HEK293 (cell line): Measurements from ENCODE around the gene AHRR.

ENCODE experiments used
- CTCF ChIA-PET: fragments of 350-600 bp; formaldehyde crosslinking; extraction: SDS; loops from one replicate; lab custom pipeline; 2021; ENCODE audit warnings: antibody characterized with exemption; lab: Yijun Ruan, JAX
- POLR2A ChIA-PET: fragments of 300-600 bp; formaldehyde crosslinking; extraction: SDS; loops from one replicate; lab custom pipeline; 2020; ENCODE audit warnings: antibody characterized with exemption, inconsistent platforms; lab: Yijun Ruan, JAX
- H3K27ac ChIP-seq: fragments of 200-500 bp; sonication (Bioruptor generic); 2 replicates; pipeline ENCODE4 v1.5.1; 2014; ENCODE audit warnings: low read depth, low read length, control low read depth, inconsistent platforms; ENCODE audit errors: extremely low read depth
- H3K36me3 ChIP-seq, 2 experiments: fragments of 200-500 bp in 1 of 2; sonication (Bioruptor generic) in 1 of 2; 1 replicate in 1 of 2; 2 replicates in 1 of 2; pipeline ENCODE4 v1.5.1; 2014 to 2017; ENCODE audit warnings: inconsistent platforms in 2 of 2, low read length in 2 of 2; ENCODE audit not compliant: control insufficient read depth in 2 of 2, insufficient read depth in 1 of 2
- H3K4me1 ChIP-seq: fragments of 200-500 bp; sonication (Bioruptor generic); 2 replicates; pipeline ENCODE4 v1.5.1; 2014; ENCODE audit warnings: mild to moderate bottlenecking, low read length, inconsistent platforms; ENCODE audit not compliant: control insufficient read depth, insufficient read depth
- H3K4me3 ChIP-seq: 2 replicates; pipeline ENCODE4 v1.5.1; 2011; ENCODE audit warnings: low read depth, mild to moderate bottlenecking, control low read depth, low read length, moderate library complexity
- H3K9me3 ChIP-seq: fragments of 200-500 bp; sonication (Bioruptor generic); 2 replicates; pipeline ENCODE4 v1.5.1; 2014; ENCODE audit warnings: low read depth, low read length, inconsistent platforms; ENCODE audit not compliant: control insufficient read depth, insufficient read depth
- EGR2 ChIP-seq: fragments of 450-650 bp; formaldehyde crosslinking; IDR thresholded peaks from 2 replicates; pipeline ENCODE4 v1.5.1; 2016; ENCODE audit warnings: low read depth, missing biosample characterization, missing genetic modification characterization
- MEIS1 ChIP-seq: sonication (generic); formaldehyde crosslinking; IDR thresholded peaks from 2 replicates; pipeline ENCODE4 v1.8.1; 2022; ENCODE audit warnings: missing genetic modification reagents, mild to moderate bottlenecking, borderline replicate concordance
- ZEB2 ChIP-seq: fragments of 450-650 bp; formaldehyde crosslinking; IDR thresholded peaks from 2 replicates; pipeline ENCODE4 v1.5.1; 2016; ENCODE audit warnings: missing biosample characterization, missing genetic modification characterization
- ZFHX2 ChIP-seq: fragments of 450-650 bp; formaldehyde crosslinking; conservative IDR thresholded peaks from 2 replicates; pipeline ENCODE4 v1.5.1; 2016; ENCODE audit warnings: missing biosample characterization, missing genetic modification characterization
- ZNF175 ChIP-seq: fragments of 450-650 bp; formaldehyde crosslinking; IDR thresholded peaks from 2 replicates; pipeline ENCODE4 v1.5.1; 2016; ENCODE audit warnings: missing biosample characterization, missing genetic modification characterization
- ZNF292 ChIP-seq: fragments of 450-650 bp; formaldehyde crosslinking; IDR thresholded peaks from 2 replicates; pipeline ENCODE4 v1.5.1; 2016; ENCODE audit warnings: low read depth, missing biosample characterization, missing genetic modification characterization, borderline replicate concordance
- ZNF423 ChIP-seq: fragments of 450-650 bp; formaldehyde crosslinking; IDR thresholded peaks from 2 replicates; pipeline ENCODE4 v1.5.1; 2016; ENCODE audit warnings: missing biosample characterization, missing genetic modification characterization
- ZNF521 ChIP-seq: fragments of 450-650 bp; formaldehyde crosslinking; IDR thresholded peaks from 2 replicates; pipeline ENCODE4 v1.5.1; 2017; ENCODE audit warnings: missing biosample characterization, mild to moderate bottlenecking, missing genetic modification characterization
- ZNF785 ChIP-seq: fragments of 450-650 bp; formaldehyde crosslinking; IDR thresholded peaks from 2 replicates; pipeline ENCODE4 v1.5.1; 2016; ENCODE audit warnings: missing biosample characterization, missing genetic modification characterization
- ZNF792 ChIP-seq: fragments of 450-650 bp; formaldehyde crosslinking; IDR thresholded peaks from 2 replicates; pipeline ENCODE4 v1.5.1; 2016; ENCODE audit warnings: missing biosample characterization, missing genetic modification characterization
- ZSCAN30 ChIP-seq: fragments of 450-650 bp; IDR thresholded peaks from 2 replicates; pipeline ENCODE4 v1.5.1; 2018; ENCODE audit warnings: missing biosample characterization, mild to moderate bottlenecking, missing genetic modification characterization, moderate library complexity
- TF ChIP-seq, protein P1 (sequence below): fragments of 450-650 bp; formaldehyde crosslinking; optimal IDR thresholded peaks from 2 replicates; pipeline ENCODE3; 2016; ENCODE audit warnings: missing biosample characterization, mild to moderate bottlenecking, missing genetic modification characterization
- TF ChIP-seq, protein P2 (sequence below): sonication (generic); formaldehyde crosslinking; IDR thresholded peaks from 2 replicates; pipeline ENCODE4 v1.8.1; 2022; ENCODE audit warnings: mild to moderate bottlenecking, moderate library complexity, missing genetic modification reagents
- TF ChIP-seq, protein P3 (sequence below): fragments of 450-650 bp; formaldehyde crosslinking; conservative IDR thresholded peaks from 2 replicates; pipeline ENCODE4 v1.5.1; 2016; ENCODE audit warnings: low read depth, missing biosample characterization, missing genetic modification characterization
- TF ChIP-seq, protein P4 (sequence below): fragments of 450-650 bp; formaldehyde crosslinking; IDR thresholded peaks from 2 replicates; pipeline ENCODE4 v1.5.1; 2017; ENCODE audit warnings: missing biosample characterization, missing genetic modification characterization

AHRR gene

DNA sequence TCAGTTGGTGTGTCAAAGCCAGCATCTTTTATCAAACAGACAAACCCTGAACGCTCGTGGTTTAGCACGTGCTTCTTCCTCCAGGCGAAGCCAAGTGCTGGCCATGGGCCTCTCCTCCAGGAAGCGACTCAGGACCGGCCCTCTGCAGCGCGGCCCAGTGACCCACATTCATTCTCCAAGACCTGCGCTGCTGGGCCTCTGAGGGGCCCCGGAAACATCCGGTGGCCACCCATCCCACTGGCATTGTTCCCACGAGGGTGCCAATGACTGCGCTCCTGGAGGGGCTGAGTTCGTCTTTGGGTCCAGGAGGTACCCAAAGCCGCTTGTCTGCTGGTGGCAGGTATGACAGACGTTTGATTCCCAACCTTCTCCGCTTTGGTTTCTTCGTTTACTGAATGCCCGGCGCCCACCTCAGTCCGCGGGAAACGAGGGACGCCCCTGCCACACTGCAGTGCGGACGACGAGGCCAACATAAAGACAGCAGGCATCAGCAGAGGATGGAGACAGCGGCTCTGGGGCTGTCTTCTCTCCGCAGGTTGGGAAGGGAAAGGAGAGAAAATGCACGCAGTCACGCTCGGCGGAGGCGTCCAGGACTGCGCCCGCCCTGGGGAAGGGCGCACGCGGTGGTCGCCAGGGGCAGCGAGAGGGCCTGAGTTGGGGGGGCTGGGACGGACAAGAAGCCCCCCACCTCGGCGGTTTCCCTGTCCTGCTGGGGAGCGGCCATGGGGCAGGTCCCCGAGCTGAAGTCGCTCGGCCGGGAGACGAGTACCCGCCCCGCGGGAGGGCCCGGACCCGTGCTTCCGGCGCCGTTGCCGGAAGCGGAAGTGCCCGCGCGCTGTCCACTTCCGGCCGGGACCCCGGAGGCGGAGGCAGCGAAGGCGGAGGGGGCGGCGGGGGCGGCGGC, 121.1 kb downstream of the AHRR start, which contains the start of gene EXOC3 (continued):
- TF ChIP-seq, protein P1, sequence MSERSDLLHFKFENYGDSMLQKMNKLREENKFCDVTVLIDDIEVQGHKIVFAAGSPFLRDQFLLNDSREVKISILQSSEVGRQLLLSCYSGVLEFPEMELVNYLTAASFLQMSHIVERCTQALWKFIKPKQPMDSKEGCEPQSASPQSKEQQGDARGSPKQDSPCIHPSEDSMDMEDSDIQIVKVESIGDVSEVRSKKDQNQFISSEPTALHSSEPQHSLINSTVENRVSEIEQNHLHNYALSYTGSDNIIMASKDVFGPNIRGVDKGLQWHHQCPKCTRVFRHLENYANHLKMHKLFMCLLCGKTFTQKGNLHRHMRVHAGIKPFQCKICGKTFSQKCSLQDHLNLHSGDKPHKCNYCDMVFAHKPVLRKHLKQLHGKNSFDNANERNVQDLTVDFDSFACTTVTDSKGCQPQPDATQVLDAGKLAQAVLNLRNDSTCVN (tag by site-specific recombination), result peak; percentile 91
- TF ChIP-seq ZNF423 (tag by site-specific recombination) (no peak), ZNF521 (no peak), ZNF292 (tag by site-specific recombination) (no peak), ZSCAN30 (tag by site-specific recombination) (no peak), ZNF175 (tag by site-specific recombination) (no peak)
- TF ChIP-seq, all 188 proteins: peak for 29

DNA sequence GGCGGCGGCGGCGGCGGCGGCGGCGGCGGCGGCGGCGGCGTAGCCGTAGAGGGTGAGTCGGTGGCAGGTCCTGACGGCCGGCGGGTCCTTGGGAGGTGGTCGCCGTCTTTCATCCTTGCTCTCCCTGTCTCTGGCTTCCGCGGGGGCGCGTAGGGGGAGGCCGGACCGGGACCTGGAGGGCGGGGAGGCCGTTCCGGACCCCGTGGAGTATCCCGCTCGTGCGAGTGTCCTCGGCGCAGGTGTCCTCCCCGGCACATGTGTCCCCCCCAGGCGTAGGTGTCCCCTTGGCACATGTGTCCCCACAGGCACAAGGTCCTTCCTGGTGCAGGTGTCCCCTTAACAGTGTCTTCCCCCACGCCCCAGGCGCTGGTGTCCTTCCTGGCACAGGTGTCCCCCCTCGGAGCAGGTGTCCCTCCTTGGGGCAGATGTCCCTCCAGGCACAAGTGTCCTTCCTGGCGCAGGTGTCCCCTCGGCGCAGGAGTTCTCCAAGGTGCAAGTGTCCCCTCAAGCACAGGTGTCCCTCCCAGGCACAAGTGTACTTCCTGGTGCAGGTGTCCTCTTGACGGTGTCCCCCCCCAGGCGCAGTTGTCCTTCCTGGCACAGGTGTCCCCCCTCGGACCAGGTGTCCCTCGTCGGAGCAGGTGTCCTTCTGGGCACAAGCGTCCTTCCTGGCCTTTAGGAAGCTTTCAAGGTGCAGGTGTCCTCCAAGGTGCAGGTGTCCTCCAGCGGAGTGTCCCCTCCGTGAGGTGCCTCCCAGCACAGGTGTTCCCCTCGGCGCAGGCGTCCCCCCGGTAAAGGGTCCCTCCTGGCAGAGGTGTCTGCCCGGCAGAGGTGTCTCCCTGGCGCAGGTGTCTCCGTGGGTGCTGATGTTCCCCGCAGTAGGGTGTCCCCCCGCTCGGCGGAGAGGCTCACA, 122.0 kb downstream of the AHRR start:
- Histone ChIP-seq H3K9me3 (no peaks in the 10 kb centered on the region), H3K4me1 (peaks cover 10% of the 10 kb centered on the region), H3K36me3 (peaks cover 3 to 33% of the 10 kb centered on the region in 2 experiments; a peak in 2 of 3 replicates), H3K27ac (peak overlapping the region; percentile 81; the same call in 1 of the 2 replicates), H3K4me3 (peak overlapping the region; percentile 64)
- TF ChIP-seq, protein P2, sequence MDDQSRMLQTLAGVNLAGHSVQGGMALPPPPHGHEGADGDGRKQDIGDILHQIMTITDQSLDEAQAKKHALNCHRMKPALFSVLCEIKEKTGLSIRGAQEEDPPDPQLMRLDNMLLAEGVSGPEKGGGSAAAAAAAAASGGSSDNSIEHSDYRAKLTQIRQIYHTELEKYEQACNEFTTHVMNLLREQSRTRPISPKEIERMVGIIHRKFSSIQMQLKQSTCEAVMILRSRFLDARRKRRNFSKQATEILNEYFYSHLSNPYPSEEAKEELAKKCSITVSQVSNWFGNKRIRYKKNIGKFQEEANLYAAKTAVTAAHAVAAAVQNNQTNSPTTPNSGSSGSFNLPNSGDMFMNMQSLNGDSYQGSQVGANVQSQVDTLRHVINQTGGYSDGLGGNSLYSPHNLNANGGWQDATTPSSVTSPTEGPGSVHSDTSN (CRISPR knock-in tag), result peak; percentile 23; the same call in 1 of the 2 replicates
- TF ChIP-seq ZNF785 (tag by site-specific recombination) (no peak), ZEB2 (peak; percentile 25; the same call in 1 of the 2 replicates), ZFHX2 (tag by site-specific recombination) (peak; percentile 73), MEIS1 (CRISPR knock-in tag) (0 out of 2 replicates have a peak, but pooled peaks have one; percentile 15), ZNF792 (tag by site-specific recombination) (no peak), EGR2 (tag by site-specific recombination) (peak; percentile 35; the same call in 1 of the 2 replicates)
- TF ChIP-seq, protein P3, sequence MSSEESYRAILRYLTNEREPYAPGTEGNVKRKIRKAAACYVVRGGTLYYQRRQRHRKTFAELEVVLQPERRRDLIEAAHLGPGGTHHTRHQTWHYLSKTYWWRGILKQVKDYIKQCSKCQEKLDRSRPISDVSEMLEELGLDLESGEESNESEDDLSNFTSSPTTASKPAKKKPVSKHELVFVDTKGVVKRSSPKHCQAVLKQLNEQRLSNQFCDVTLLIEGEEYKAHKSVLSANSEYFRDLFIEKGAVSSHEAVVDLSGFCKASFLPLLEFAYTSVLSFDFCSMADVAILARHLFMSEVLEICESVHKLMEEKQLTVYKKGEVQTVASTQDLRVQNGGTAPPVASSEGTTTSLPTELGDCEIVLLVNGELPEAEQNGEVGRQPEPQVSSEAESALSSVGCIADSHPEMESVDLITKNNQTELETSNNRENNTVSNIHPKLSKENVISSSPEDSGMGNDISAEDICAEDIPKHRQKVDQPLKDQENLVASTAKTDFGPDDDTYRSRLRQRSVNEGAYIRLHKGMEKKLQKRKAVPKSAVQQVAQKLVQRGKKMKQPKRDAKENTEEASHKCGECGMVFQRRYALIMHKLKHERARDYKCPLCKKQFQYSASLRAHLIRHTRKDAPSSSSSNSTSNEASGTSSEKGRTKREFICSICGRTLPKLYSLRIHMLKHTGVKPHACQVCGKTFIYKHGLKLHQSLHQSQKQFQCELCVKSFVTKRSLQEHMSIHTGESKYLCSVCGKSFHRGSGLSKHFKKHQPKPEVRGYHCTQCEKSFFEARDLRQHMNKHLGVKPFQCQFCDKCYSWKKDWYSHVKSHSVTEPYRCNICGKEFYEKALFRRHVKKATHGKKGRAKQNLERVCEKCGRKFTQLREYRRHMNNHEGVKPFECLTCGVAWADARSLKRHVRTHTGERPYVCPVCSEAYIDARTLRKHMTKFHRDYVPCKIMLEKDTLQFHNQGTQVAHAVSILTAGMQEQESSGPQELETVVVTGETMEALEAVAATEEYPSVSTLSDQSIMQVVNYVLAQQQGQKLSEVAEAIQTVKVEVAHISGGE, result peak; percentile 96
- TF ChIP-seq, protein P4, sequence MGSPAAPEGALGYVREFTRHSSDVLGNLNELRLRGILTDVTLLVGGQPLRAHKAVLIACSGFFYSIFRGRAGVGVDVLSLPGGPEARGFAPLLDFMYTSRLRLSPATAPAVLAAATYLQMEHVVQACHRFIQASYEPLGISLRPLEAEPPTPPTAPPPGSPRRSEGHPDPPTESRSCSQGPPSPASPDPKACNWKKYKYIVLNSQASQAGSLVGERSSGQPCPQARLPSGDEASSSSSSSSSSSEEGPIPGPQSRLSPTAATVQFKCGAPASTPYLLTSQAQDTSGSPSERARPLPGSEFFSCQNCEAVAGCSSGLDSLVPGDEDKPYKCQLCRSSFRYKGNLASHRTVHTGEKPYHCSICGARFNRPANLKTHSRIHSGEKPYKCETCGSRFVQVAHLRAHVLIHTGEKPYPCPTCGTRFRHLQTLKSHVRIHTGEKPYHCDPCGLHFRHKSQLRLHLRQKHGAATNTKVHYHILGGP (tag by site-specific recombination), result no peak
- ChIA-PET POLR2A (interaction anchor here (0.6 to 1.5 kb wide), 5 partner anchors 12 to 451 kb away, joined by 3 to 5 read pairs (median 3); no protein-coding TSS in a partner anchor), CTCF (interaction anchor here (0.7 kb wide), 1 partner anchor 11 kb away, joined by 3 read pairs; no protein-coding TSS in a partner anchor)
